GM23248 (cell line): ENCODE data around the gene TMEM150B.

Experiments
- EZH2 ChIP-seq: fragments of 200-600 bp; sonication (generic); IDR thresholded peaks from 2 replicates; pipeline ENCODE4 v1.6.1; 2018; ENCODE audit warnings: antibody characterized with exemption, mild to moderate bottlenecking; ENCODE audit not compliant: insufficient read depth, poor library complexity, severe bottlenecking
- EZH2phosphoT487 ChIP-seq: fragments of 200-600 bp; sonication (generic); IDR thresholded peaks from 2 replicates; pipeline ENCODE4 v1.6.1; 2018; ENCODE audit warnings: antibody characterized with exemption, moderate library complexity, mild to moderate bottlenecking, low read depth; ENCODE audit not compliant: insufficient read depth

DNA sequence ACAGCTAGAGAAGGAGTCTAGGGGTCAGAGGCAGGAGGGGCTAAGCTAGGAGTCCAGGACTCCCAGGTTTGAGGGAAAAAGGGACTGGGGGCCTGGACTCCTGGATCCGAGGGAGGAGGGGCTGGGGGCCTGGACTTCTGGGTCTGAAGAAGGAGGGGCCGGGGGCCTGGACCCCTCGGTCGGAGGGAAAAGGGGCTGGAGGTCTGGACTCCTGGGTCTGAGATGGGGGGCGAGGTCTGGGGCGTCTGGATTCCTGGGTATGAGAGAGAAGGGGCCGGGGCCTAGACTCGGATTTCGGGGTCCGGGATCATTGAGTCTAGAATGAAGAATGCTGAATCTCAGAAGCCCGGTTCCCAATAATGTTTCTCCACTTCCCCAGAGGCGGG lies 22.8 kb downstream of the TMEM150B start:
- TF ChIP-seq EZH2, result no peak
- no peak for TF ChIP-seq EZH2phosphoT487
